Small intestine (tissue), 7 donors: ENCODE data around the gene D2HGDH. TPM values are rescaled to one million over a fixed set of nuclear protein-coding genes. Genes with fewer than 3 reads are reported as not detected.

Source experiments
- DNase-seq, 2 donors: peaks; one replicate each; pipeline versions ENCODE4 v3.0.0 to v3.0.0-alpha.2; 2013
- FAIRE-seq: peaks from 2 replicates; lab custom pipeline; 2012; peaks lifted over from hg19 to GRCh38; lab: Jason Lieb, UNC
- H3K27ac ChIP-seq, 3 donors: one replicate each; pipeline ENCODE4 v1.5.1; 2013; ENCODE audit warnings: low read length in 2 of 3, mild to moderate bottlenecking in 2 of 3, control low read depth in 1 of 3, inconsistent platforms in 1 of 3, low read depth in 1 of 3, moderate library complexity in 1 of 3
- H3K27me3 ChIP-seq, 3 donors: one replicate each; pipeline ENCODE4 v1.6.1; 2013; ENCODE audit warnings: low read length in 3 of 3, inconsistent platforms in 1 of 3; ENCODE audit not compliant: control insufficient read depth in 3 of 3, insufficient read depth in 3 of 3
- H3K36me3 ChIP-seq, 3 donors: one replicate each; pipeline ENCODE4 v1.6.1; 2013; ENCODE audit warnings: low read length in 3 of 3, inconsistent platforms in 1 of 3, low read depth in 1 of 3, mild to moderate bottlenecking in 1 of 3, moderate library complexity in 1 of 3; ENCODE audit not compliant: control insufficient read depth in 3 of 3, insufficient read depth in 2 of 3
- H3K4me1 ChIP-seq, 3 donors: one replicate each; pipeline ENCODE4 v1.6.1; 2013; ENCODE audit warnings: low read length in 2 of 3, inconsistent platforms in 1 of 3, low read depth in 1 of 3, mild to moderate bottlenecking in 1 of 3, moderate library complexity in 1 of 3; ENCODE audit not compliant: control insufficient read depth in 3 of 3, insufficient read depth in 2 of 3
- H3K4me3 ChIP-seq, 3 donors: one replicate each; pipeline ENCODE4 v1.5.1; 2013; ENCODE audit warnings: low read length in 3 of 3, control low read depth in 1 of 3, inconsistent platforms in 1 of 3, low read depth in 1 of 3, mild to moderate bottlenecking in 1 of 3, moderate library complexity in 1 of 3
- H3K9me3 ChIP-seq, 2 donors: one replicate each; pipeline ENCODE4 v1.6.1; 2013; ENCODE audit warnings: low read depth in 1 of 2, low read length in 1 of 2; ENCODE audit not compliant: control insufficient read depth in 2 of 2, insufficient read depth in 1 of 2
- WGBS, 3 donors: extraction: QIAGEN DNeasy Blood & Tissue Kit; methylation state at CpG; one replicate each; pipeline ENCODE4 v1.1.7; 2013; 5-methylcytosine and 5-hydroxymethylcytosine counted together
- polyA plus RNA-seq, 4 donors: library from polyadenylated mRNA; stranded (reverse) in 3 of 4; unstranded in 1 of 4; fragments of 200-250 nt in 3 of 4; fragments of 120-200 nt in 1 of 4; gene quantifications; one replicate each; pipeline versions ENCODE4 v1.2.1 to v1.2.3, GENCODE V29; 2013
- donor health status: healthy with polysubstance abuse.
- donor health status: control.
- donor health status: control.
- donor health status: Bipolar disorder and iron deficiency.
- donor health status: healthy.

The D2HGDH gene
- polyA plus RNA-seq, 4 donors = 19.6 to 57.5 (median 33.5) TPM

DNA sequence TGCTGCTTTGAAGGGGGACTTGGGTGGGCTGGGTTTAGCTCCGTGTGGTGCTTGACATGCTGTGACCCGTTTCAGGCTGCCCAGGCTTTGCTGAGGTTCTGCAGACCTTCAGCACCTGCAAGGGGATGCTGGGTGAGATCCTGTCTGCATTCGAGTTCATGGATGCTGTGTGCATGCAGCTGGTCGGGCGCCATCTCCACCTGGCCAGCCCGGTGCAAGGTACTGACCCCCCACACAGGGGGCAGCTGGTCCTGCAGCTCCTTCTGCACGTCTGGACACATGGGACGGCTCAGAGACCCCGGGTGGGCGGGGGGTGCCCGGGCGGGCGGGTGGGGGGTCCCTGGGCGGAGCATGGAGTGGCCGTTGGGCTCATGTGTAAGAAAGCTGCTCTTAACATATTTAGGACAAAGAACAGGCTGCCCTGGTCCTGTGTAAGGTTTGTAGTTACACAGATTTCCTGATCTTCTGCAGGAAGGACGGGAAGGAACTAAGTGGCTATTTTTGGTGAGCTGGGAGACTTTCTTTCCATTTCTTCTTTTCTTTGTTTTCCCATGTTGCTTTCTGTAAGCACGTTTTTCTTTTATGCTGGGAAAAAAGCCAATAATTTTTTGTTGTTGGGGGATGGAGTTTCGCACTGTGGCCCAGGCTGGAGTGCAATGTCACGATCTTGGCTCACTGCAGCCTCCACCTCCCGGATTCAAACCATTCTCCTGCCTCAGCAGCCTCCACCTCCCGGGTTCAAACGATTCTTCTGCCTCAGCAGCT is 15.8 kb downstream of the D2HGDH start:
- Histone ChIP-seq H3K36me3 (peaks cover 0 to 73% (median 8%) of the 10 kb centered on the region in 3 donors), H3K9me3 (peaks cover 0 to 6% of the 10 kb centered on the region in 2 donors), H3K4me1 (no peaks in the 10 kb centered on the region), H3K4me3 (no peak overlapping the region), H3K27me3 (no peaks in the 10 kb centered on the region), H3K27ac (no peak overlapping the region)
- WGBS, 3 donors = 71 to 87% (median 86%) methylated on average over 19 to 22 of the region's 22 CpGs
- no peak for DNase-seq
- FAIRE-seq = no peak

DNA sequence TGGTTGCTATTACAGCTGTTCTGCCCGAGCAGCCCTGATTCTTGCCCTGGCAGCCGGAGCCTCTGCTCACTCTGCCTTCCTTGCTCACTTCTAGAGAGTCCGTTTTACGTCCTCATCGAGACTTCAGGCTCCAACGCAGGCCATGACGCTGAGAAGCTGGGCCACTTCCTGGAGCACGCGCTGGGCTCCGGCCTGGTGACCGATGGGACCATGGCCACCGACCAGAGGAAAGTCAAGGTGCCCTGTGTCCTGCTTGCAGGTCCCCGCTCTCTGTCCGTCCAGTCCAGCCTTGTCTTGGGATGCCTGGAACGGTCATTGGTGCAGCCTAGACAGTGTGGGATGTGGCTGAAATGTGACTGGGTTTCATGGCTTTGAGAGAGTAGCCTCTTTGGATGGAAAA is 16.7 kb downstream of the D2HGDH start:
- H3K27ac ChIP-seq = no peak overlapping the region
- WGBS, 3 donors = 94 to 96% (median 95%) methylated on average over 15 of the region's 15 CpGs
- H3K36me3 ChIP-seq = peaks cover 0 to 77% (median 8%) of the 10 kb centered on the region in 3 donors
- H3K27me3 ChIP-seq = no peaks in the 10 kb centered on the region
- H3K4me3 ChIP-seq = no peak overlapping the region
- FAIRE-seq (no peak), DNase-seq (no peak)
- H3K9me3 ChIP-seq = no peaks in the 10 kb centered on the region
- no peaks in the 10 kb centered on the region for H3K4me1 ChIP-seq

DNA sequence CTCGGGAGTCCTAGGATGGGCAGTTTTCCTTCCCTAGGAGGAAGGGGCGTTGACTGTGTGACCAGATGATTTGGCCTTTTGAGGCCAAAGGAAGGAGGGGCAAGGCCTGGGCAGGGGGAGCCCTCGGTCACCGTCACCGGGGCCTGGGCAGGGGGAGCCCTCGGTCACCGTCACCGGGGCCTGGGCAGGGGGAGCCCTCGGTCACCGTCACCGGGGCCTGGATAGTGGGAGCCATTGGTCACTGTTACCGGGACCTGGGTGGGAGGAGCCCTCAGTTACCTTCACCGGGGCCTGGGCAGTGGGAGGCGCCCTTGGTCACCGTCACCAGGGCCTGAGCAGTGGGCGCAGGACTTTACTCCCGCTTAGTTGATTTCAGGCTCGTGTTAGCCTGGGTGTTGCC is 17.3 kb downstream of the D2HGDH start:
- no peak for FAIRE-seq
- WGBS, 3 donors = 95 to 97% (median 97%) methylated on average over 17 to 18 of the region's 18 CpGs
- peaks cover 0 to 83% (median 8%) of the 10 kb centered on the region in 3 donors for H3K36me3 ChIP-seq

DNA sequence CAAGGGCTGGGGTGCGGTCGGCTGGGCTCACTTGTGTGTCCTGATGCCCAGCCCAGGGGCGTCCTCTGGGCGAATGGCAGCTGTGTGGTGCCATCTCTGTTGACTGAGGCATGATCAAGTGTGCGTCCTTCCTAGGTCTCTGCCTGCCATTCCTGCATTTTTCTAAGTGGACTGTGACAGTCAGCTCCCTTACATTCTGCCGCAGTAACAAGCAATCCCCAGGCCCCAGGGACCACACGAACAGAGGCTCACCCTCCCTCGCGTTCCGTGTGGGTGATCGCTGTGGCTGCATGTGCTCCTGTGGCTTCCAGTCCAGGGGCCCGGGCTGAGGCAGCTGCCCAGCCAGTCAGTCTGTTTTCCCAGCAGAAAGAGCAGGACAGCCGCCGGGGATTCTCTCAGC is 17.8 kb downstream of the D2HGDH start:
- no peak overlapping the region for H3K4me3 ChIP-seq
- DNase-seq = no peak
- FAIRE-seq = no peak
- 94 to 95% (median 95%) methylated on average over 14 of the region's 14 CpGs for WGBS, 3 donors
- peaks cover 0 to 85% (median 8%) of the 10 kb centered on the region in 3 donors for H3K36me3 ChIP-seq
- H3K27ac ChIP-seq = no peak overlapping the region
- H3K27me3 ChIP-seq = no peaks in the 10 kb centered on the region
- no peaks in the 10 kb centered on the region for H3K9me3 ChIP-seq
- H3K4me1 ChIP-seq = no peaks in the 10 kb centered on the region

More for the DNA sequence above, 17.3 kb downstream of the D2HGDH start:
- no peaks in the 10 kb centered on the region for H3K27me3 ChIP-seq
- no peak for DNase-seq
- H3K9me3 ChIP-seq = no peaks in the 10 kb centered on the region
- H3K4me3 ChIP-seq = no peak overlapping the region
- no peaks in the 10 kb centered on the region for H3K4me1 ChIP-seq
- H3K27ac ChIP-seq = no peak overlapping the region

DNA sequence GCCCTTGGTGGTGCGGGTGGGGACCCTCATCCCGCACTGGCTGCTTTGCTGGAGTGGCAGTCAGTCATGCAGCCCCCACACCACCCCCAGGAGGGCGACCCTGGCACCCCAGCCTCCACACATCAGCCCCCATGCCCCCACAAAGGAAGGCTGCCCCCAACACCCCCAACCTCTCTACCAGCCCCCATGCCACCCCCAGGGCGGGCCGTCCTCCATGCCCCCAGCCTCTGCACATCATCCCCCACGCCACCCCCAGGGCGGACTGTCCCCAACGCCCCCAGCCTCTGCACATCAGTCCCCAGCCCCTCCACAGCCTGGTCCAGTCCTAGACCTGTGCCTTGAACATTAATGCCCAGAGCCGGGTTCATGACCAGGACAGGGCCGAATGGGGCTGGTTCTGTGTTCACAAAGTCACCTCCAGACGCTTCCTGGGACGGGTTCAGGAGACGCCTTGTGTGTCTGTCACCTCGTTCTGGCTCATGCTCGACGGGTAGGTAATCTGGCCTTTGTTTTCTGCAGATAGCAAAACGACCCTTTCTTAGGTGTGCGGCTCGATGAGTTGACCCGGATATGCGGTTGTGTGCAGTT is 18.4 kb downstream of the D2HGDH start:
- H3K4me3 ChIP-seq = no peak overlapping the region
- H3K4me1 ChIP-seq = no peaks in the 10 kb centered on the region
- WGBS, 3 donors = 91 to 94% (median 92%) methylated on average over 18 to 21 of the region's 21 CpGs
- FAIRE-seq (no peak), DNase-seq (no peak)
- H3K27ac ChIP-seq = no peak overlapping the region
- no peaks in the 10 kb centered on the region for H3K9me3 ChIP-seq
- no peaks in the 10 kb centered on the region for H3K27me3 ChIP-seq
- peaks cover 0 to 81% (median 8%) of the 10 kb centered on the region in 3 donors for H3K36me3 ChIP-seq

DNA sequence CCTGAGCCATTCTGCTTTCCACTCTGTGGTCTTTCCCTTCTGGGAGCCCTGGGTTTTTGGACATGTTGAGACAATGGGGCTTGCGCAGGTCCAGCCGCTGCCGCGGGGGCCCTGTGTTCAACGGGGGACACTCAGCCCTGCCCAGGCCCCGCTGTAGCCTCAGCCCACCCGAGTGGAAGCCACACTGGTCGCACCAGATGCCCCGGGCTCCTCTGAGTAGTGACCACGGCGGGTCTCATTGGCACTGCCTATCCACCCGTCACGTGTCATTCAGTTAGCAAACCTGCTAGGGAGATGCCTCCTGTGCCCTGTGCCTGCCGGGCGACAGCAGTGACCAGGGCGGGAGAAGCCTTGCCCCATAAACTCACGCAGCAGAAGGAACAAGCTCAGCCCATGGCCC is 19.1 kb downstream of the D2HGDH start:
- H3K27ac ChIP-seq = no peak overlapping the region
- FAIRE-seq = no peak
- no peaks in the 10 kb centered on the region for H3K9me3 ChIP-seq
- whole genome bisulfite sequencing, 3 donors = 97 to 99% (median 98%) methylated on average over 17 of the region's 17 CpGs
- no peak overlapping the region for H3K4me3 ChIP-seq
- no peaks in the 10 kb centered on the region for H3K27me3 ChIP-seq
- peaks cover 0 to 78% (median 8%) of the 10 kb centered on the region in 3 donors for H3K36me3 ChIP-seq
- no peaks in the 10 kb centered on the region for H3K4me1 ChIP-seq
- DNase-seq = no peak

DNA sequence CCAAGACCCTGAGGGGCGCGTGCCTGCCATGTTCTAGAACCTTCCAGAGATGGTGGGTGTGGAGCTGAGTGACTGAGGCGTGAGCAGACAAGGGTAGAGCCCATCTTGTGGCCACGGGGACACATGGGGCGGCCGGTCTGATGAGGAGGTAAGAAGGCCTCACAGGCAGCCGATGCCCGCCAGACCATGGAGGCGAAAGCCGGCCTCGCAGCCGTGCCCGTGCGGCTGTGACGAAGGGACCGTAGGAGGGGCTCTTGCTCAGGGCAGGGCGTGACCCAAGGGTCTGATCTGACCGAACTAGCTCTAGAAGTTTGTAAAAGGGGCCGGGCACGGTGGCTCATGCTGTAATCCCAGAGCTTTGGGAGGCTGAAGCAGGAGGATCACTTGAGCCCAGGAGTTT is 19.6 kb downstream of the D2HGDH start:
- DNase-seq (no peak), FAIRE-seq (no peak)
- 94 to 97% (median 96%) methylated on average over 20 of the region's 20 CpGs for WGBS, 3 donors
- Histone ChIP-seq H3K36me3 (peaks cover under 1 to 73% (median 8%) of the 10 kb centered on the region in 3 donors), H3K4me3 (no peak overlapping the region), H3K9me3 (no peaks in the 10 kb centered on the region), H3K27me3 (no peaks in the 10 kb centered on the region), H3K4me1 (no peaks in the 10 kb centered on the region), H3K27ac (no peak overlapping the region)

DNA sequence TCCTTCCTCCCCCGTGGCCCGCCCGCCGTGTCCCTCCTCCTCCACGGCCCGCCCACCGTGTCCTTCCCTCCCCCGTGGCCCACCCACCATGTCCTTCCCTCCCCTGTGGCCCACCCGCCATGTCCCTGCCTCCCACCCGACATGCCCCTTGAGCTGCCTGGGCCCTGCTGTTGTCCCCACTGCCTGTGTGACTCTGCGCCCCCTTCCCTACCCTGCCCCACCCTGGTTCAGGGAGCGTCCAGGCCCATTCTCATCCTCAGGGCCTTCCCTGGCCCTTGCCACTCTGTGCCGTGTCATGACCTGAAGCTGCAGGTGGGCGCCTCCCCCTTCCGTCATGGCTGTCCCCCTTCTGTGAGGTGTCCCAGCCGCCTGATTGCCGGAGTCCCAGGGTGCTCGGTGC is 20.7 kb downstream of the D2HGDH start:
- FAIRE-seq (no peak), DNase-seq (no peak)
- Histone ChIP-seq H3K4me1 (no peaks in the 10 kb centered on the region), H3K9me3 (peaks cover 0 to under 1% of the 10 kb centered on the region in 2 donors), H3K36me3 (peaks cover 4 to 68% (median 10%) of the 10 kb centered on the region in 3 donors), H3K4me3 (no peak overlapping the region), H3K27ac (no peak overlapping the region), H3K27me3 (no peaks in the 10 kb centered on the region)
- WGBS, 3 donors = 91 to 99% (median 96%) methylated on average over 8 to 18 of the region's 18 CpGs
